SK-N-SH (cell line): Measurements from ENCODE around the gene EGFLAM. TPM values are rescaled to one million over a fixed set of nuclear protein-coding genes. Genes with fewer than 3 reads are reported as not detected.

Experiments
- CTCF ChIA-PET: fragments of 300-600, 350-600 bp; formaldehyde crosslinking; extraction: SDS; loops from one replicate; lab custom pipeline; 2021; lab: Yijun Ruan, JAX
- POLR2A ChIA-PET: fragments of 350-600 bp; sonication (Branson Sonifier 250); formaldehyde crosslinking; extraction: SDS; loops from one replicate; lab custom pipeline; 2020; ENCODE audit warnings: antibody characterized with exemption, inconsistent platforms; lab: Yijun Ruan, JAX
- DNase-seq: peaks from one replicate; pipeline ENCODE4 v3.0.0; 2012
- H2AFZ ChIP-seq: fragments of 200-600 bp; sonication (generic); 2 replicates; pipeline ENCODE4 v1.8.1; 2016; ENCODE audit warnings: antibody characterized with exemption, mild to moderate bottlenecking, low read depth
- H3F3A ChIP-seq: fragments of 200-600 bp; sonication (generic); replicated peaks from 2 replicates; pipeline ENCODE3; 2016; ENCODE audit warnings: antibody characterized with exemption, mild to moderate bottlenecking; ENCODE audit not compliant: insufficient read depth
- H3K27ac ChIP-seq, 2 experiments: fragments of 200-500 bp in 1 of 2; fragments of 200-600 bp in 1 of 2; sonication (Bioruptor generic) in 1 of 2; sonication (generic), shearing (Covaris generic) in 1 of 2; 2 replicates each; pipeline versions ENCODE4 v1.5.1 to v1.6.1; 2014 to 2016; ENCODE audit warnings: low read depth in 2 of 2, inconsistent platforms in 1 of 2, low read length in 1 of 2, mild to moderate bottlenecking in 1 of 2, mixed read lengths in 1 of 2
- H3K27me3 ChIP-seq: fragments of 200-600 bp; sonication (generic), shearing (Covaris generic); 2 replicates; pipeline ENCODE4 v1.6.1; 2016; ENCODE audit warnings: mixed run types; ENCODE audit not compliant: insufficient read depth
- H3K36me3 ChIP-seq, 2 experiments: fragments of 200-500 bp in 1 of 2; fragments of 200-600 bp in 1 of 2; sonication (Bioruptor generic) in 1 of 2; sonication (generic) in 1 of 2; replicated peaks in 1 of 2; 2 replicates each; pipeline versions ENCODE3 to v1.5.1; 2014 to 2016; ENCODE audit warnings: low read length in 1 of 2, mild to moderate bottlenecking in 1 of 2; ENCODE audit not compliant: insufficient read depth in 2 of 2, control insufficient read depth in 1 of 2
- H3K4me1 ChIP-seq, 2 experiments: fragments of 200-500 bp in 1 of 2; fragments of 200-600 bp in 1 of 2; sonication (Bioruptor generic) in 1 of 2; sonication (generic), shearing (Covaris generic) in 1 of 2; 2 replicates each; pipeline versions ENCODE4 v1.5.1 to v1.6.1; 2014 to 2016; ENCODE audit warnings: low read depth in 1 of 2, low read length in 1 of 2, mixed run types in 1 of 2; ENCODE audit not compliant: insufficient read depth in 2 of 2, control insufficient read depth in 1 of 2
- H3K4me2 ChIP-seq: fragments of 200-600 bp; sonication (generic), shearing (Covaris generic); 2 replicates; pipeline ENCODE4 v1.6.1; 2017; ENCODE audit warnings: mixed run types
- H3K4me3 ChIP-seq, 2 experiments: fragments of 200-500 bp in 1 of 2; fragments of 200-600 bp in 1 of 2; sonication (Bioruptor generic) in 1 of 2; sonication (generic), shearing (Covaris generic) in 1 of 2; 2 replicates each; pipeline versions ENCODE4 v1.5.1 to v1.8.1; 2014 to 2016; ENCODE audit warnings: low read depth in 2 of 2, inconsistent platforms in 1 of 2, low read length in 1 of 2, mild to moderate bottlenecking in 1 of 2, mixed read lengths in 1 of 2, moderate library complexity in 1 of 2
- H3K79me2 ChIP-seq: fragments of 200-600 bp; sonication (generic); 2 replicates; pipeline ENCODE4 v1.8.1; 2017; ENCODE audit warnings: mild to moderate bottlenecking; ENCODE audit not compliant: insufficient read depth
- H3K9ac ChIP-seq: fragments of 200-600 bp; sonication (generic); 2 replicates; pipeline ENCODE4 v1.6.1; 2017; ENCODE audit warnings: mixed run types
- H3K9me2 ChIP-seq: fragments of 200-600 bp; sonication (generic); 2 replicates; pipeline ENCODE4 v1.6.1; 2017; ENCODE audit warnings: mixed run types
- H3K9me3 ChIP-seq: fragments of 200-600 bp; sonication (generic); 2 replicates; pipeline ENCODE4 v1.6.1; 2017; ENCODE audit warnings: mixed run types, mild to moderate bottlenecking, moderate library complexity
- H4K20me1 ChIP-seq: fragments of 200-600 bp; sonication (generic); 2 replicates; pipeline ENCODE4 v1.6.1; 2017; ENCODE audit warnings: mild to moderate bottlenecking, mixed run types; ENCODE audit not compliant: insufficient read depth
- CHD2 ChIP-seq: fragments of 150-350 bp; IDR thresholded peaks from 2 replicates; pipeline ENCODE4 v1.6.1; 2018; ENCODE audit warnings: low read length; ENCODE audit not compliant: partially characterized antibody
- EP300 ChIP-seq, 2 experiments: IDR thresholded peaks; 2 replicates each; pipeline versions ENCODE4 v1.4.0 to v1.6.1; 2012; ENCODE audit warnings: borderline replicate concordance in 1 of 2, low read depth in 1 of 2, low read length in 1 of 2
- FOXM1 ChIP-seq: IDR thresholded peaks from 2 replicates; pipeline ENCODE4 v1.4.0; 2012; ENCODE audit warnings: low read depth, mild to moderate bottlenecking
- GATA2 ChIP-seq: sonication (generic); formaldehyde crosslinking; IDR thresholded peaks from 2 replicates; pipeline ENCODE4 v1.5.0; 2020; ENCODE audit warnings: mild to moderate bottlenecking, missing genetic modification reagents
- IRF3 ChIP-seq: fragments of 150-350 bp; IDR thresholded peaks from 2 replicates; pipeline ENCODE4 v1.6.1; 2016; ENCODE audit warnings: mild to moderate bottlenecking, low read depth, low read length
- JUND ChIP-seq: IDR thresholded peaks from 2 replicates; pipeline ENCODE4 v1.4.0; 2012
- MAX ChIP-seq: IDR thresholded peaks from 2 replicates; pipeline ENCODE4 v1.4.0; 2012; ENCODE audit warnings: low read depth
- MEF2A ChIP-seq: IDR thresholded peaks from 2 replicates; pipeline ENCODE4 v1.4.0; 2012; ENCODE audit warnings: low read depth, borderline replicate concordance
- MXI1 ChIP-seq: IDR thresholded peaks from 2 replicates; pipeline ENCODE4 v1.6.1; 2012; ENCODE audit warnings: mild to moderate bottlenecking, low read depth, low read length, improper control_type of control experiment
- NFIC ChIP-seq: IDR thresholded peaks from 2 replicates; pipeline ENCODE4 v1.4.0; 2012; ENCODE audit warnings: borderline replicate concordance
- NRF1 ChIP-seq: IDR thresholded peaks from 2 replicates; pipeline ENCODE4 v1.6.1; 2012; ENCODE audit warnings: low read depth, mild to moderate bottlenecking, low read length
- RAD21 ChIP-seq: IDR thresholded peaks from 2 replicates; pipeline ENCODE4 v1.6.1; 2012; ENCODE audit warnings: mild to moderate bottlenecking, low read length
- RCOR1 ChIP-seq: fragments of 150-350 bp; IDR thresholded peaks from 2 replicates; pipeline ENCODE4 v1.6.1; 2017; ENCODE audit warnings: antibody characterized with exemption, low read length
- REST ChIP-seq: IDR thresholded peaks from 2 replicates; pipeline ENCODE4 v1.6.1; 2012; ENCODE audit warnings: mild to moderate bottlenecking, low read depth, low read length, moderate library complexity
- RFX5 ChIP-seq: IDR thresholded peaks from 2 replicates; pipeline ENCODE4 v1.6.1; 2012; ENCODE audit warnings: mild to moderate bottlenecking, improper control_type of control experiment, low read length
- RXRA ChIP-seq: IDR thresholded peaks from 2 replicates; pipeline ENCODE4 v1.4.0; 2012; ENCODE audit warnings: low read depth, mild to moderate bottlenecking, borderline replicate concordance
- SIN3A ChIP-seq: IDR thresholded peaks from 2 replicates; pipeline ENCODE4 v1.6.1; 2012; ENCODE audit warnings: low read depth, mild to moderate bottlenecking, low read length, moderate library complexity, borderline replicate concordance
- TAF1 ChIP-seq: IDR thresholded peaks from 2 replicates; pipeline ENCODE4 v1.6.1; 2012; ENCODE audit warnings: low read depth, mild to moderate bottlenecking, low read length, moderate library complexity, borderline replicate concordance
- TCF12 ChIP-seq: IDR thresholded peaks from 2 replicates; pipeline ENCODE4 v1.4.0; 2012
- USF2 ChIP-seq: fragments of 150-350 bp; IDR thresholded peaks from 2 replicates; pipeline ENCODE4 v1.6.1; 2017; ENCODE audit warnings: antibody characterized with exemption, low read length, low read depth, borderline replicate concordance
- YY1 ChIP-seq: IDR thresholded peaks from 2 replicates; pipeline ENCODE4 v1.4.0; 2012; ENCODE audit warnings: low read depth, mild to moderate bottlenecking
- ZBTB33 ChIP-seq: IDR thresholded peaks from 2 replicates; pipeline ENCODE4 v1.4.0; 2012; ENCODE audit warnings: low read depth, borderline replicate concordance
- WGBS: methylation state at CpG from one replicate; pipeline ENCODE4 v1.1.6; 2017; ENCODE audit warnings: low lambda C conversion rate; 5-methylcytosine and 5-hydroxymethylcytosine counted together
- polyA plus RNA-seq, 3 experiments: library from polyadenylated mRNA; depleted of rRNA; stranded (reverse); fragments of >200 nt; gene quantifications; 2 replicates each; pipeline ENCODE4 v1.2.3, GENCODE V29; 2012

EGFLAM gene
- polyA plus RNA-seq, 1 of the 3 experiments (the other 2 are of a cell fraction): 0.05 TPM

- TF ChIP-seq SIN3A: no peak
- TF ChIP-seq IRF3: no peak
- no peak for TF ChIP-seq MAX
Measured at GRCh38 chr5:38447786-38448185, 189.4 kb downstream of the EGFLAM start (continued).

GRCh38 chr5:38448568-38449350, 190.4 kb downstream of the EGFLAM start:
- no peak overlapping the region for H3K4me3 ChIP-seq
- no peaks in the 10 kb centered on the region for H4K20me1 ChIP-seq
- H3K9me3 ChIP-seq: no peaks in the 10 kb centered on the region
- H3K9ac ChIP-seq: no peak overlapping the region
- no peak for DNase-seq
- H3K79me2 ChIP-seq: no peaks in the 10 kb centered on the region
- H3K27ac ChIP-seq: no peak overlapping the region
- no peaks in the 10 kb centered on the region for H3K27me3 ChIP-seq
- no peak overlapping the region for H2AFZ ChIP-seq
- TF ChIP-seq YY1: no peak
- no peak for TF ChIP-seq JUND
- no peak for TF ChIP-seq RFX5
- no peak for TF ChIP-seq ZBTB33
- no peak for TF ChIP-seq CHD2
- TF ChIP-seq TCF12: no peak
- TF ChIP-seq TAF1: no peak
- no peak for TF ChIP-seq GATA2 (CRISPR knock-in tag)
- TF ChIP-seq NFIC: no peak
- TF ChIP-seq EP300 (IDR thresholded peaks at IDR 0.05; ENCODE audit: borderline replicate concordance in 1 of 2, low read depth in 1 of 2, low read length in 1 of 2): no peak
- no peak for TF ChIP-seq REST
- TF ChIP-seq IRF3: no peak
- TF ChIP-seq RXRA: no peak
- no peak for TF ChIP-seq RCOR1
- TF ChIP-seq MEF2A: no peak
- no peak for TF ChIP-seq NRF1
- no peak for TF ChIP-seq USF2
- no peak for TF ChIP-seq RAD21
- TF ChIP-seq MXI1: no peak
- no peak for TF ChIP-seq FOXM1
- H3K9me2 ChIP-seq: no peaks in the 10 kb centered on the region
- H3F3A ChIP-seq: no peaks in the 10 kb centered on the region
- H3K4me1 ChIP-seq: peaks cover 0 to 5% of the 10 kb centered on the region in 2 experiments; a peak in 1 of 4 replicates
- no peaks in the 10 kb centered on the region for H3K36me3 ChIP-seq
- no peak overlapping the region for H3K4me2 ChIP-seq
- CTCF ChIA-PET: interaction anchor here (0.9 to 4.1 kb wide), 3 partner anchors 28 to 361 kb away, joined by 3 to 31 read pairs (median 6); no protein-coding TSS in a partner anchor
- POLR2A ChIA-PET: no interaction called here
- 91% methylated on average over 8 of the region's 9 CpGs for WGBS
